ENCODE results near the gene SLC6A19. TPM values are rescaled to one million over a fixed set of nuclear protein-coding genes. Genes with fewer than 3 reads are reported as not detected.

The SLC6A19 gene
- total and polyA plus RNA-seq, 9 donors, result 0.08 to 1.5 TPM; not detected in 7

DNA sequence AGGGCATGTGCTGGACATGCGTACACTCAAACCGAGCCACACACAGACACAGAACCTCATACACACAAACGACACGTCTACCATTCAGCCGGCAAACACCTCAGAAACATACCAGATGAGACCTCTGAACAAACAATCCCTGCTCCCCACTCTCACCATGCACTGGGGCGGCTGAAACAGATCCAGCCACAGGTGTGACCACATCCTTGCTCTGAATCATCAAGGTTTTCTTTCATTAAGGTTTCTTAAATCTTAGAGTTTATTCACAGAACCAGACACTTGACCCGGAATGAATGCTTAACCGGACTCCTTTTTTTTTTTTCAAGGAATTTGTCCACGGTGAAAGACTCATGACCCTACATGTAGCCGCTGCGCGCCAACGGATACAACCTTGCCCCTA is 67.3 kb downstream of the SLC6A19 start:
- Histone ChIP-seq H3K36me3 (no peaks in the 10 kb centered on the region), H3K9me3 (no peaks in the 10 kb centered on the region), H3K4me3 (no peak overlapping the region), H3K27ac (no peak overlapping the region), H3K27me3 (no peaks in the 10 kb centered on the region), H3K4me1 (ENCODE audit: insufficient read depth) (no peaks in the 10 kb centered on the region)
- TF ChIP-seq POLR2A (IDR thresholded peaks at IDR 0.05), result no peak
- TF ChIP-seq, protein P1, sequence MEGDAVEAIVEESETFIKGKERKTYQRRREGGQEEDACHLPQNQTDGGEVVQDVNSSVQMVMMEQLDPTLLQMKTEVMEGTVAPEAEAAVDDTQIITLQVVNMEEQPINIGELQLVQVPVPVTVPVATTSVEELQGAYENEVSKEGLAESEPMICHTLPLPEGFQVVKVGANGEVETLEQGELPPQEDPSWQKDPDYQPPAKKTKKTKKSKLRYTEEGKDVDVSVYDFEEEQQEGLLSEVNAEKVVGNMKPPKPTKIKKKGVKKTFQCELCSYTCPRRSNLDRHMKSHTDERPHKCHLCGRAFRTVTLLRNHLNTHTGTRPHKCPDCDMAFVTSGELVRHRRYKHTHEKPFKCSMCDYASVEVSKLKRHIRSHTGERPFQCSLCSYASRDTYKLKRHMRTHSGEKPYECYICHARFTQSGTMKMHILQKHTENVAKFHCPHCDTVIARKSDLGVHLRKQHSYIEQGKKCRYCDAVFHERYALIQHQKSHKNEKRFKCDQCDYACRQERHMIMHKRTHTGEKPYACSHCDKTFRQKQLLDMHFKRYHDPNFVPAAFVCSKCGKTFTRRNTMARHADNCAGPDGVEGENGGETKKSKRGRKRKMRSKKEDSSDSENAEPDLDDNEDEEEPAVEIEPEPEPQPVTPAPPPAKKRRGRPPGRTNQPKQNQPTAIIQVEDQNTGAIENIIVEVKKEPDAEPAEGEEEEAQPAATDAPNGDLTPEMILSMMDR (IDR thresholded peaks at IDR 0.05), result no peak
- no peak for TF ChIP-seq EP300 (IDR thresholded peaks at IDR 0.05)
- WGBS, 3 donors, result 89 to 91% (median 91%) methylated on average over 13 of the region's 13 CpGs
- DNase-seq, result no peak
- intact Hi-C loops (cut with DNase I), result no loop called here

DNA sequence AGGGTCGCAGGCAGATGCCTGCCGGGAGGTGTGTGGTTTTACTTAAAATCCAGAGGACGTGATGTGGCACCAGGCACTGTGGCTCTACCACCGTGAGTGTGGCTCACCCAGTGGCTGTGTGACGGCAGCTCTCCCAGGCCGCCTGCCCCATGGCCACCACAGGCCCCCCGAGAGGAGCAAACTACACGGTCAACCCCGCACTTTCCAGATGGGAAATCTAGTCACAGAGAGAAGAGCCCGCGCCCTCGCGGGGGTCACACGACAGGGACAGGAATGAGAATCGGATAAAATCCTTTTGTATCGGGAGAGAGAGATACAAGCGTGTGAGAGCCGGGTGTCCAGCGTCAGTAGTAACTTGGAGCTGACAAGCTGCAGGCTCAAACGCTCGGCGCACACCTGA is 69.0 kb downstream of the SLC6A19 start:
- TF ChIP-seq EP300 (IDR thresholded peaks at IDR 0.05), result no peak
- no peak for TF ChIP-seq POLR2A (IDR thresholded peaks at IDR 0.05)
- TF ChIP-seq, protein P1 (IDR thresholded peaks at IDR 0.05), result no peak

DNA sequence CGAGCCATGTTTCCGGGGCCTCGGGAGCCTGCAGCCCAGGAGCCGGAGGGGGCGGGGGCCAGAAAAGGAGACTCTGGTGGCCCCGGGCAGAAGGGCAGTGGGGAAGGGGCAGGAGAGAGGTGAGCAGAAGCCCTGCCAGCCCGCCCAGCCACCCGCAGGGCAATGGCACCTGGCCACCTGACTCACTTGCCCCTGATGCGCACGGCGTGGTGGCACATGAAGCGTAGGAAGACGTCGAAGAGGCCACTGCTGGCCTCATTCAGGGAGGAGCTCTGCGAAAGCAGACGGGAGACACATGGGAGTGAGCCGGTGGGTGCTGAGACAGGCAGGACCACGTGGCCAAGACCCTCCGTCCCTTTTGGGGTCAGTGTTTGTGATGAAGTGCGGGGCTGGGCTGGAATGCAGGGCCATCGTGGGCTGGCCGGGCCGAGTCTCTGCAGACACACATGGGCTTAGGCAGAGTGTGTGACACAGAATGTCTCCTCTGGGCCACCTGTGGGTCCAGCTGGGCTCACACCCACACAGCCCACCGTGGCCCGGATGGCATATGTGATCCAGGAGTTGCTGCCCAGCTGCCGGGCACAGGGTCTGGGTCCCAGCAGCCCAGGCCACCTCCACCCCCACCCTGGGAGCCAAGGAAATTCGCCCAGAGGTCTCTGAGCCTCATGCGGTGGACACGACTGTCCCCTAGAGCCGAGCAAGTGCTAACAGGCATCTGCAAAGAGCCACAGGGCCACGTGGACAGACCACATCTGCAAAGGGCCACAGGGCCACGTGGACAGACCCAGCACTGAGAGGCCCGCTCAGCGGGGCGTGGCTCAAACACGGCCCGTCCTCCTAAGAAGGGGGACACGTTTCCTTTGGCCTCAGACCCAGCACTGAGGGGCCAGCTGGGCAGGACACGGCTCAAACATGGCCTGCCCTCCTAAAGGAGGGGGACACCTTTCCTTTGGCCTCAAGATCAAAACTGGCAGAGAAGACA is 69.8 kb downstream of the SLC6A19 start:
- Histone ChIP-seq H3K9me3 (no peaks in the 10 kb centered on the region), H3K27ac (no peak overlapping the region), H3K27me3 (no peaks in the 10 kb centered on the region), H3K4me1 (ENCODE audit: insufficient read depth) (no peaks in the 10 kb centered on the region), H3K36me3 (no peaks in the 10 kb centered on the region), H3K4me3 (no peak overlapping the region)
- DNase-seq, result no peak
- intact Hi-C loops (cut with DNase I), result no loop called here
- TF ChIP-seq POLR2A (IDR thresholded peaks at IDR 0.05) (no peak), EP300 (IDR thresholded peaks at IDR 0.05) (no peak)
- WGBS, 3 donors, result 89 to 91% (median 90%) methylated on average over 35 to 39 of the region's 39 CpGs

More for the DNA sequence above, 69.0 kb downstream of the SLC6A19 start:
- intact Hi-C loops (cut with DNase I), result no loop called here
- H3K4me3 ChIP-seq, result no peak overlapping the region
- H3K27ac ChIP-seq, result no peak overlapping the region
- H3K36me3 ChIP-seq, result no peaks in the 10 kb centered on the region
- H3K9me3 ChIP-seq, result no peaks in the 10 kb centered on the region
- no peak for DNase-seq
- no peaks in the 10 kb centered on the region for H3K4me1 ChIP-seq (ENCODE audit: insufficient read depth)
- no peaks in the 10 kb centered on the region for H3K27me3 ChIP-seq
- 89 to 94% (median 91%) methylated on average over 22 of the region's 22 CpGs for WGBS, 3 donors

DNA sequence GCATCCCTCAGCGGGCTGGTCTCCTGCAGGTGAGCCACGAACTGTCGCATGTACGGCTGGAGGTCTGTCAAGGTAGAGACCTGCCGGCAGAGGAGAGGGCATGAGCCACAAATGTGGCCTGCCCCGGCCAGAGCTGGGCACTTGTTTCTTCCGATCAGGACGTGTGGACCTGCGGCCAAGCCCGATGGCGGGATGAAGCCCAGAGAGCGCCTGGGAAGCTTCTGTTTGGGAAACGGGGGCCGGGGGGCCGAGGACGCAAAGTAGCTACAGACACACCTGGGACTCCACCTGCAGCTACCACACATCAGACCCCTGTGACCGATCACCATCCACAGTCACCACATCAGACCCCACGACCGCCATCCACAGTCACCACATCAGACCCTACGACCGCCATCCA is 70.8 kb downstream of the SLC6A19 start:
- no peak for DNase-seq
- intact Hi-C loops (cut with DNase I), result no loop called here
- H3K36me3 ChIP-seq, result no peaks in the 10 kb centered on the region
- H3K27ac ChIP-seq, result no peak overlapping the region
- no peaks in the 10 kb centered on the region for H3K9me3 ChIP-seq
- TF ChIP-seq, protein P1 (IDR thresholded peaks at IDR 0.05), result no peak
- WGBS, 3 donors, result 94 to 96% (median 95%) methylated on average over 21 of the region's 21 CpGs
- no peak overlapping the region for H3K4me3 ChIP-seq
- H3K4me1 ChIP-seq (ENCODE audit: insufficient read depth), result no peaks in the 10 kb centered on the region
- H3K27me3 ChIP-seq, result no peaks in the 10 kb centered on the region

DNA sequence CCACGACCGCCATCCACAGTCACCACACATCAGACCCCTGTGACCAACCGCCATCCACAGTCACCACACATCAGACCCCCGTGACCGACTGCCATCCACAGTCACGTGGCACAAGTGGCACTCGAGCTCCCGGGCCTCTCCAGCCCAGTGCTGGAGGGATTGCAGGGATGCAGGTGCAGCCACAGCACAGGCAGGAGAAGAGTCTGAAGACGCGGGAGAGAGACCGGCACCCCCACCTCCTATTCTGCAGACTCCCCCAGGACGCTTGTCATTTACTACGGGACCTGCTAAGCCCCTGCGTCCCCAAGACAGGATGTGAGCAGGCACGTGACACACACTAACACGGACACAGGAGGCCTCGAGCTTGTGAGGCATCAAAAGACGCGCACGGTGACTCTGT is 72.3 kb downstream of the SLC6A19 start:
- Histone ChIP-seq H3K4me3 (no peak overlapping the region), H3K27ac (no peak overlapping the region), H3K9me3 (no peaks in the 10 kb centered on the region), H3K4me1 (ENCODE audit: insufficient read depth) (no peaks in the 10 kb centered on the region), H3K36me3 (no peaks in the 10 kb centered on the region), H3K27me3 (no peaks in the 10 kb centered on the region)
- no peak for DNase-seq
- TF ChIP-seq, protein P1 (IDR thresholded peaks at IDR 0.05), result no peak
- TF ChIP-seq POLR2A (IDR thresholded peaks at IDR 0.05), result no peak
- no peak for TF ChIP-seq EP300 (IDR thresholded peaks at IDR 0.05)
- 92 to 94% (median 93%) methylated on average over 18 to 20 of the region's 20 CpGs for WGBS, 3 donors
- intact Hi-C loops (cut with DNase I), result no loop called here
